ENCODE measurements around the gene SAMD10. TPM values are rescaled to one million over a fixed set of nuclear protein-coding genes. Genes with fewer than 3 reads are reported as not detected.

Gene SAMD10
- polyA plus RNA-seq, 1 of the 3 experiments (the other 2 are of a cell fraction), result 11.6 TPM

GRCh38 chr20:63959699-63960075 lies 19.8 kb downstream of the SAMD10 start:
- Histone ChIP-seq H3K4me1 (ENCODE audit: control insufficient read depth in 1 of 2, insufficient read depth in 2 of 2, low read depth in 1 of 2, low read length in 1 of 2) (peaks cover 0 to 11% of the 10 kb centered on the region in 2 experiments; a peak in 1 of 4 replicates), H3K27me3 (ENCODE audit: insufficient read depth) (no peaks in the 10 kb centered on the region), H3K27ac (ENCODE audit: low read depth in 2 of 2, low read length in 1 of 2) (no peak overlapping the region), H4K20me1 (ENCODE audit: insufficient read depth) (peaks cover 3% of the 10 kb centered on the region; the same call in 1 of the 2 replicates), H3K79me2 (ENCODE audit: insufficient read depth) (peaks cover 15% of the 10 kb centered on the region), H3K9ac (no peak overlapping the region), H3K9me2 (no peaks in the 10 kb centered on the region), H3K9me3 (no peaks in the 10 kb centered on the region), H3K36me3 (replicated peaks in 1 of 2; ENCODE audit: control insufficient read depth in 1 of 2, insufficient read depth in 2 of 2, low read length in 1 of 2) (peaks cover 0 to 54% of the 10 kb centered on the region in 2 experiments), H2AFZ (ENCODE audit: low read depth) (no peak overlapping the region), H3K4me2 (no peak overlapping the region), H3K4me3 (ENCODE audit: low read depth in 2 of 2, low read length in 1 of 2) (no peak overlapping the region), H3F3A (replicated peaks; ENCODE audit: insufficient read depth) (peaks cover 8% of the 10 kb centered on the region)
- ChIA-PET POLR2A (no interaction called here), CTCF (interaction anchor here (1.4 to 4.8 kb wide), 2 partner anchors 12 to 15 kb away, joined by 3 to 32 read pairs; no protein-coding TSS in a partner anchor)
- no peak for DNase-seq
- TF ChIP-seq MXI1 (IDR thresholded peaks at IDR 0.05; ENCODE audit: low read depth, low read length) (no peak), TAF1 (IDR thresholded peaks at IDR 0.05; ENCODE audit: borderline replicate concordance, low read depth, low read length) (no peak), MEF2A (IDR thresholded peaks at IDR 0.05; ENCODE audit: borderline replicate concordance, low read depth) (no peak)
- 89% methylated on average over 11 of the region's 17 CpGs for WGBS (ENCODE audit: low lambda C conversion rate)

GRCh38 chr20:63958964-63959698 lies 20.3 kb downstream of the SAMD10 start:
- no peak overlapping the region for H2AFZ ChIP-seq (ENCODE audit: low read depth)
- CTCF ChIA-PET, result interaction anchor here (1.0 to 4.8 kb wide), 4 partner anchors 12 to 49 kb away, joined by 3 to 32 read pairs (median 6); partner anchors contain the start of gene PRPF6

More at GRCh38 chr20:63958964-63959698, 20.3 kb downstream of the SAMD10 start:
- Histone ChIP-seq H3K36me3 (replicated peaks in 1 of 2; ENCODE audit: control insufficient read depth in 1 of 2, insufficient read depth in 2 of 2, low read length in 1 of 2) (peaks cover 0 to 49% of the 10 kb centered on the region in 2 experiments), H3K27me3 (ENCODE audit: insufficient read depth) (no peaks in the 10 kb centered on the region), H3K9me2 (no peaks in the 10 kb centered on the region), H3K4me2 (no peak overlapping the region), H3K9ac (no peak overlapping the region), H3K9me3 (no peaks in the 10 kb centered on the region), H4K20me1 (ENCODE audit: insufficient read depth) (peaks cover 9% of the 10 kb centered on the region), H3K27ac (ENCODE audit: low read depth in 2 of 2, low read length in 1 of 2) (no peak overlapping the region), H3F3A (replicated peaks; ENCODE audit: insufficient read depth) (peaks cover 8% of the 10 kb centered on the region), H3K4me1 (ENCODE audit: control insufficient read depth in 1 of 2, insufficient read depth in 2 of 2, low read depth in 1 of 2, low read length in 1 of 2) (peaks cover 2 to 17% of the 10 kb centered on the region in 2 experiments; a peak in 1 of 4 replicates), H3K79me2 (ENCODE audit: insufficient read depth) (peaks cover 21% of the 10 kb centered on the region), H3K4me3 (ENCODE audit: low read depth in 2 of 2, low read length in 1 of 2) (no peak overlapping the region)
- DNase-seq, result no peak
- WGBS (ENCODE audit: low lambda C conversion rate), result 91% methylated on average over 2 of the region's 10 CpGs
- TF ChIP-seq NRF1 (IDR thresholded peaks at IDR 0.05; ENCODE audit: low read depth, low read length) (no peak), RAD21 (IDR thresholded peaks at IDR 0.05; ENCODE audit: low read length) (no peak), TEAD4 (IDR thresholded peaks at IDR 0.05; ENCODE audit: borderline replicate concordance, insufficient read depth) (no peak), USF2 (IDR thresholded peaks at IDR 0.05; ENCODE audit: borderline replicate concordance, low read depth, low read length) (no peak), REST (IDR thresholded peaks at IDR 0.05; ENCODE audit: low read depth, low read length) (no peak), RFX5 (IDR thresholded peaks at IDR 0.05; ENCODE audit: low read length) (no peak), FOXM1 (IDR thresholded peaks at IDR 0.05; ENCODE audit: low read depth) (no peak), ELF1 (IDR thresholded peaks at IDR 0.05) (no peak), JUND (IDR thresholded peaks at IDR 0.05) (no peak), GABPA (IDR thresholded peaks at IDR 0.05; ENCODE audit: low read depth) (no peak), EP300 (IDR thresholded peaks at IDR 0.05; ENCODE audit: borderline replicate concordance in 1 of 2, low read depth in 1 of 2, low read length in 1 of 2) (no peak), RCOR1 (IDR thresholded peaks at IDR 0.05; ENCODE audit: low read length) (no peak), POLR2AphosphoS5 (IDR thresholded peaks at IDR 0.05; ENCODE audit: low read depth, low read length) (no peak), FOSL2 (IDR thresholded peaks at IDR 0.05; ENCODE audit: borderline replicate concordance, low read depth) (no peak), TCF12 (IDR thresholded peaks at IDR 0.05) (no peak), TAF1 (IDR thresholded peaks at IDR 0.05; ENCODE audit: borderline replicate concordance, low read depth, low read length) (no peak), FOXJ3 (CRISPR knock-in tag; IDR thresholded peaks at IDR 0.05) (no peak), SMC3 (IDR thresholded peaks at IDR 0.05; ENCODE audit: low read depth, low read length) (no peak), YY1 (IDR thresholded peaks at IDR 0.05; ENCODE audit: low read depth) (no peak)
- POLR2A ChIA-PET, result no interaction called here
